Activated T-helper 9 cell treated with anti-CD3 and anti-CD28 coated beads, Interleukin-2, amount 50 U/mL, for 16 hours (primary cell): ENCODE data around the gene MYO1C.
"Not testable (repeated sequence)": the region's sequence is repeated elsewhere in the genome, so short reads cannot be mapped to it uniquely, and the experiment has no call there.

Source experiments
- DNase-seq: peaks from one replicate; pipeline ENCODE4 v3.0.0-alpha.2; 2020; ENCODE audit warnings: low read depth

MYO1C gene

GRCh38 chr17:1509290-1509881, 16.9 kb upstream of the MYO1C start:
- DNase-seq = no peak

DNA sequence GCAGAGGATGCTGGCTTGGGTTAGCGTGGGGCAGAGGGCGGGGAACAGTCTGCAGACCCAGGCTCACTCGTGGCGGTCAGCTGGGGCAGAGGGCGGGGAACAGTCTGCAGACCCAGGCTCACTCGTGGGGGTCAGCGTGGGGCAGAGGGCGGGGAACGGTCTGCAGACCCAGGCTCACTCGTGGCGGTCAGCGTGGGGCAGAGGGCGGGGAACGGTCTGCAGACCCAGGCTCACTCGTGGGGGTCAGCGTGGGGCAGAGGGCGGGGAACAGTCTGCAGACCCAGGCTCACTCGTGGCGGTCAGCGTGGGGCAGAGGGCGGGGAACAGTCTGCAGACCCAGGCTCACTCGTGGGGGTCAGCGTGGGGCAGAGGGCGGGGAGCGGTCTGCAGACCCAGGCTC, 16.2 kb upstream of the MYO1C start:
- not testable (repeated sequence) for DNase-seq

DNA sequence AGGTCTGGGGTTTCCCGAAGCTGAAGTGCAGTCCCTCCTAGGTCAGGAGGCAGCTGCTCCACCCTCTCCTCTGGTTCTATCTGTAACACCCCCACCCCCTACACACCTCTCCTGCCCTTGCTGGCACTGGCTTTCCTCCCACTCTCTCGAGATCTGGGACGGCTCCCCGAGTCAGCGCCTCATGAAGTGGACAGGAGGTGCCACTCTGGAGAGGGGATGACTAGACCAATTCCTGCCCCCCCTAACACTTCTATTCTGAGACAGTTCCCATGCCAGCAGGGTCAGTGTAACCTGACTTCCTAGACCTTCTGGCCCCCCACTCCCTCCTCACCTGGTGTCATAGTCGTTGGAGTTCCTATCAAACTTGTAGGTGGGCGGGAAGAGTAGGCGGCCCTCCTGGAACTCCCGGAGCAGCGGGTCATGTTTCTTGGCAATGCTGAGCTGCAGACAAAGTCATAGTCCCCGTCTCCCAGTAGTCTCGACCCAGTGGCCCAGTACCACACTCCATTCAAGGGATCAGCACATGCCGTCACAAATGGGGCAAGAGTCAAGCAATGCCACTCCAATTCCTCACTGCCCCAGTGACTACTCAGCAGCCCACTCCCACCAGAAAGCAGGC, 14.3 kb upstream of the MYO1C start:
- DNase-seq = no peak

GRCh38 chr17:1505586-1505985, 13.1 kb upstream of the MYO1C start:
- DNase-seq = no peak

DNA sequence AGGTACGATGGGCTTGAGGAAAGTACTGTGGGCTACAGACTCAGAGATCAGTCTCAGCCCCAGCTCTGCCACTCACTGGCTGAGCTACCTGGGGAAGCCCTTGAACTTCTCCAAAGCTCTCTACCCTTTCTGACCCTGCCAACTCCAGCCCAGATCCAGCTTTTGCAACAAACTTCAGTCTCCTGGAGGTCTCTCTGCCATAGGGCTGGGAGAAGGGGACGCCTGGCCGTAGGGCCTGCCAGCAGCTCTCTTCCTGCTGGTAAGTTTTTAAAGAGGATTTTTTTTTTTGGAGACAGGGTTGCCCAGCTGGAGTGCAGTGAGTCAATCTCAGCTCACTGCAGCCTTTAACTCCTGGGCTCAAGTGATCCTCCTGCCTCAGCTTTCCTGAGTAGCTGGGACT, 12.4 kb upstream of the MYO1C start:
- no peak for DNase-seq

- no peak for DNase-seq
Observed at GRCh38 chr17:1503699-1504098, 11.2 kb upstream of the MYO1C start.

DNA sequence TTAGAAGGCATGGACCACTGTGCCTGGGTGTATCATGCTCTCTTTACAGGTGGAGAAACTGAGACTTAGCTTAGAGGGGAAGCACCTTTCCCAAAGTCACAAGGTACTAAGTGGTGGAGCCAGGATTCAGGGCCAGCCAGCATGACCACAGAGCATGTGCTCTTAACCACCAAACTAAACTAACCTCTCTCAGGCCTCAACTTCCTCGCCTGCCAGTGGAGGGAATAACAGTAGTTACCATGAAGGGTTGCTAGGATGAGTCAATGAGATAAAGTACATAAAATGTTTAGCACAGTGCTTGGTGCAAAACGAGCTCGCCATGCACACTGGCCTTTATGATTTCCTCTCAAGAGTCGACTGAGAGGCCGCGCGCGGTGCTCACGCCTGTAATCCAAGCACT, 6.4 kb upstream of the MYO1C start:
- no peak for DNase-seq

- no peak for DNase-seq
Observed at GRCh38 chr17:1498233-1498632, 5.7 kb upstream of the MYO1C start.

- DNase-seq = no peak
Observed at GRCh38 chr17:1497831-1498230, 5.3 kb upstream of the MYO1C start.

DNA sequence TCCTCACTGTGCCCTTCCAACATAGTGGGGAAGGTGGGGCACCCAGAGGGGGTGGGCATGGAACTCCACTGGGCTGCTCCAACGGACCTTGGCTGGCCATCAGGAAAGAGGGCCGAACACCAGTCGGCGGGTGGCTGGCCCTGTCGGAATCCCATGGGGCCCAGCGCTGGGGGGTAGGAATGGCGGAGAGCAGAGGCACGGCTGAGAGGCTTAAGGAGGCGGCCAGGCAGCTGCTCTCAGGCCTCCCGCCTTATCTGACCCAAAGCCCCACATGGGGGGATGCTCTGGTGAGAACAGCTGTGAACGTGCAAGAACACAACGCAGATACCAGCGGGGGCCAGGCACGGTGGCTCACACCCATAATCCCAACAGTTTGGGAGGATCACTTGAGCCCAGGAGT, 4.4 kb upstream of the MYO1C start:
- no peak for DNase-seq

DNA sequence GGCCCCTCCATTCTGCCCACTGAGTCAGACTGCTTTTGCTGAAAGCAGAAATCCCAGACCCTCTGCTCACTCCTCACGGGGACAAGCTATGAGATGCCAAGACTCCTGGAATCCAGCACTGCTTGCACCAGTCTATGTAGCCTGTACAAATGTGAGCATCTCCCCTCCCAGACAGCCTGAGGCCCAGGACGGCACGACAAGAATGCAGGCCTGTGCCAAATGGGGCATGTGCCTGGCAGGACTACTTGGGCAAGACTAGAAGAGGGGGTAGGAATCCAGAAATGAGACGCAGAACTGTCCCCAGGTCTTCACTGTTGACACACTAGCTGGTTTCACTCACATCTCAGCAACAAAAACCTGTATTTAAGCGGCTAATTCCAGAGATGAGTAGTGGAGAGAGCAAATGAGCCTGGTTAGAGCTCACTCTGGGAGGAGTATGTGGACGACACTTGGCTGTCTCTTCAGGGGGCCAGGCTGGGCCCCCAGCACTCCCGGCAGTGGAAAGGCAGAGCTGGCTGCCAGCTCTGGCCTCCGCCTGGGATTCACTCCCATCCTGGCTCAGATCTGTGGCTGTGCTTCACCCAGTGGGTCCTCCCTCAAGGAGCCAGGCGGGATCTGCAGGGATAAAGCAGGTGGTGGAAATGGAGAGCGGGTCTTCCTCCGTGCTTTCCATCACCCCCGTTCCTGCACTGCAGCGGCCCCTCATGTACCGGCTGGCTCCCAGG, 2.9 kb upstream of the MYO1C start:
- DNase-seq = no peak

DNA sequence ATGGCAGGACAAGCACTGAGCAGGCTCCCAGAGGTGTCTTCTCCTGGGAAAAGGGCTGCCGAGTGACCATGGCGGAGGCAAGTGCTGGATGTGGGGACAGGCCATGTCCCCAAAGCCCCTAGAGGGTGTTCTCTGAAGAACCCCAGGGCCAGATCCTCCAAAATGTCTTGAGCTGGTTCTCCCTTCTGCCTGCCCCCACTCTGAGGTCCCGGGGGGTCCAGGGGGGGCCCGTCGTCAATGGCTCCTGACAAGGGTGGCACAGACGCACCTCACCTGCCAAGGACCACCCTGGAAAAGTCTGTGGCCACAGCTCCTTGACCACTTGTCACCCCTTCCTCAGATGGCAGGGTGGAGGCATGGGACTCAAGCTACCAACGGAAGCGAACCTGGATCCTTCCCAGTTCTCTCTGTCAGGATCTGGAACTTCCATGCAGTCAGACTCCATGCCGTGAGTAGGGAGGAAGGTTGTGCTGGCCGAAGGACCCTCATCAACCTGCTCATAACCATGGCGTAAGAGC, 2.3 kb upstream of the MYO1C start:
- no peak for DNase-seq

DNA sequence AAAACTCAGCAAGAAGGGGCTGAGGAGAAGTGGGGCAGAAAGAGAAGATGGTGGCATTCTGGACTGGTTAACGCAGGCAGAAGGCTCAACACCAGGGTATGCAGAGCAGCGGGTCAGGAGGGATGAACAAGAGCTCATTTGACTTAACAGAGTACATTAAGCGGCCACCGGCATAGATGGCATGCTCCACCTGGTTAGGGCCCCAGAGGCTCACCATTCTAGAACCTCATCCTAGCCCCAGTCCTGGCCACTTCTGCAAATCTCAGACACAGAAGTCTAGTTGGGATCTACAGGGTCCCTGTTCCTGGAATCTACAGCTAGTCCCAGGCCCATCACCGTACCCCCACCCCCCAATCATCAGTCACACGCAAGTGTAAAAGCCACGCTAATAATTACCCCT, 1.7 kb upstream of the MYO1C start:
- no peak for DNase-seq

DNA sequence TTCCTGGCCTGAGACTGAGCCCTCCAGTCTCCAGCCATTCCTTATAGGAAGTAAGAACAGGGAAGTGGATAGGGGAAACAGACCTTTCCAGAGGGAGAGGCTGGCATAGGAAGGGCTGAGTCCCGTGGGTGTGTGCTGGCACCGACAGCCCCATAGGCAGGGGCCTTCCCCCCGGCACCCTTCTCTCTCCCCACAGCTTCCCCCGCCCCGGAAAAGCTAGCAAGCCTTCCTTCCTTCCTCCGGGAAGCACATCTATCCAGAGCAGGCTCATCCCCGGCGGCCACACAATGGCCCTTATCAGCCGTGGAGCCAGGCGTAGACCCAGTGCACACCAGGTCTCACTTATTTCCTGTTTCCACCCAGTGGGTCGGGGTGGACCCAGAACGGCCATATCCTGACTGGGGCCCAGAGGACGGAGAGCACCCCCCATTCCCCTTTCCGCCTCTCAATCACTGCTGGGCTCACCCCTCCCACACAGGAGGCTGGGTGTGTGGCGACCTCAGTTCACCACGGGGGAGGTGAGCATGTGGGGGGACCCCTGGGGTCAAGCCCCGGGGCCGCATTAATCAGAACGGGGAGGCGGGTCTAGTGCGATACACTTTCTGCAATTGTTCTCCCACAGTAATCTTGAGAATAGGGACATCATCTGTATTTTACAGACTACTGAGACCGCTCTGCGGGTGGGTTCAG, 950 bp upstream of the MYO1C start:
- DNase-seq = no peak

GRCh38 chr17:1491443-1492248, 840 bp downstream of the MYO1C start:
- peak; percentile 26 for DNase-seq

DNA sequence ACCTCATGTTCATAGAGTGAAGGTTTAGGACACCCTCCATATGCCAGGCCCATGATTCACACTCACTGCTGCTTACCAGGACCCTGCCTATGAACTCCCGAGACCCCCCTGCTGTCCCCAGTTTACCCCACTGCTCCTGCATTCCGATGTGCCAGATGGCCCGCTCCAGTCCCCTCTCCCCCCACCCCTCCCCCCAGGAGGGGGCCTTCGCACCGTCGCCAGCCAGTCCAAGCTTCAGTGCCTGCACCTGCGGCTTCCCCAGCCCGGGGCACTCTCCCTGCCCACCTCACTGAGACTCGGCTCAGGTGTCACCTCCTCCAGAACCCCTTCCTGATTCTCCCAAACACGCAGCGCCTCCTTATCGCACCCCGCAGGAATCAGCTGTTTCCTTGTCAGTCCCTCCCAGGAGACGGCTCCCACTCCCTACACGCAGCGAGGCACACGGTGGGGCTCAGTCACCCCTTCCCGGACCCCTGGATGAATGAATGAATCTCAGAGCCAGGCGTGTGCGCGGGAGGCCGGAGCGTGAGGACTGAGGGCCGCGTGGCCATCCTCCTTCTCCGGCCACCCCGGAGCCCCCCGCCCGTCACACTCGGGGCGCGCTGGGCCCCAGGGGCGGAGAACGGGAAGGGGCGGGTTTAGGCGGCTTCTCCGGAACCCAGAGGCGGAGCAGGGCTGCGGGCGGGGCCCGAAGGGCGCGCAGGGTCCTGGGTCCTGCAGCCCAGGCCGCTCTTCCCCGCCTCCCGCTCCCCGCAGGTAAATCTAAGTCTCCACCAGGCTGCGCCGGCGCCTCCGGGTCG, 1.6 kb downstream of the MYO1C start:
- peak; percentile 53 for DNase-seq

DNA sequence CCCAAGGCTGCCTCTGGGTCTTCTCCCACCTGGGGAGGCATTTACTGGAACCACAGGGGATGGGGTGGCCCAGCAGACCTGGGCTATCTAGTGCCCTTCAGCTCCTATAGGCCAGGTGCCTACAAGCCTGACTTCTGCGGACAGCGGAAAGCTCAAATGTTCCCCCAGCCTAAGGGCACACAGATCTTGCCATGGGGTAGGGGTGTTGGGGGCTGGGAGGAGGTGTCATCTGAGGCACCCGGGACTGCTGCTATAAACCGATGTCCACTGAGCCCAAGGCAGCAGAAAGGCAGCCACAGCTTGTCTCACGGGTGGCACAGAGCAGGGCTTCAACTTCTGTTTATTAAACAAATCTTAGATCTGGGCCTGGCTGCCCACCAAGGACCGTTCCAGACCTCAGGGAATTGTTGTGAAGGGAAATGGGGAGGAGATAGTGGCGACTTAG, 3.6 kb downstream of the MYO1C start:
- no peak for DNase-seq

DNA sequence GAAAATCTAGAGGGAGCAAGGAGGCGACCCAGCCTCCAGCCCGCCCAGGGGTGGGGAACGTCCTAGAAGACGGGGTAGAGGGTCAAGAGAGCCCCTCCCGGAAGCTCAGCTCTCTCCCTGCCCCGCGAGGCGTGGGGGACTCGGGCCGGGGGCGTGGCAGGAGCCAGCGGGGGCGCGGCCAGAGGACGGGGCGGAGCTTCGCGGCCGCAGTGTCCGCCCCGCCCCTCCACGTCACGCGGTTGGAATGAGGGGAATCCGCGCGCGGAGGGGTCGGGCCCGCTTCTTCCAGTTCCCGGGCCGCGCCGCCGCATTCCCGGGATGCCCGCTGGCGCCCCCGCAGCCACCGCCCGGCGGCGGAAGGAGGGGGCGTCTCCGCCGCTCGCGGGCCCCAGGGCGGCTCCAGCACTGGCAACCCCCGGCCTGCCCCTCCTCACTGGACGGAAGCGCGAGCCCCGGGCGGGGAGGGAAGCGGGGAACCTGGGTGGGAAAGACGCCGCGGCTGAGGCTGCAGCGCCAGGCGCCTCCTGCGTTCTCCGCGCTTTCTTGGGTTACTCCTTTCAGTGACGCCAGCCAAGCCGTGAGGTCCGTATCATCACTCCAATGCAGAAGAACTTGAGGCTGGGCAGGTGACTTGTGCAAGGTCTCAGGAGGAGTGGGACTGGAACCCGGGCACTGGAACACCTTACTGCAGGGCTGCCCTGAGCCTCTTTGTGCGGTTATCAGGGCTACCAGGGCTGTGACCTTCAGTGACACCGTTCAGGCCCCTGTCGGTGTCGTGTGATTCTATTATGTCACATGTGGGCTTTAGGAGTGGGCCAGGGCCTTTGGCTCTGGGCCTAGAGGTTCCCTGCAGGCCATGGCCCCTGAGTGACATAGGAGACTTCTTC, 4.3 kb downstream of the MYO1C start:
- peak; percentile 64 for DNase-seq

DNA sequence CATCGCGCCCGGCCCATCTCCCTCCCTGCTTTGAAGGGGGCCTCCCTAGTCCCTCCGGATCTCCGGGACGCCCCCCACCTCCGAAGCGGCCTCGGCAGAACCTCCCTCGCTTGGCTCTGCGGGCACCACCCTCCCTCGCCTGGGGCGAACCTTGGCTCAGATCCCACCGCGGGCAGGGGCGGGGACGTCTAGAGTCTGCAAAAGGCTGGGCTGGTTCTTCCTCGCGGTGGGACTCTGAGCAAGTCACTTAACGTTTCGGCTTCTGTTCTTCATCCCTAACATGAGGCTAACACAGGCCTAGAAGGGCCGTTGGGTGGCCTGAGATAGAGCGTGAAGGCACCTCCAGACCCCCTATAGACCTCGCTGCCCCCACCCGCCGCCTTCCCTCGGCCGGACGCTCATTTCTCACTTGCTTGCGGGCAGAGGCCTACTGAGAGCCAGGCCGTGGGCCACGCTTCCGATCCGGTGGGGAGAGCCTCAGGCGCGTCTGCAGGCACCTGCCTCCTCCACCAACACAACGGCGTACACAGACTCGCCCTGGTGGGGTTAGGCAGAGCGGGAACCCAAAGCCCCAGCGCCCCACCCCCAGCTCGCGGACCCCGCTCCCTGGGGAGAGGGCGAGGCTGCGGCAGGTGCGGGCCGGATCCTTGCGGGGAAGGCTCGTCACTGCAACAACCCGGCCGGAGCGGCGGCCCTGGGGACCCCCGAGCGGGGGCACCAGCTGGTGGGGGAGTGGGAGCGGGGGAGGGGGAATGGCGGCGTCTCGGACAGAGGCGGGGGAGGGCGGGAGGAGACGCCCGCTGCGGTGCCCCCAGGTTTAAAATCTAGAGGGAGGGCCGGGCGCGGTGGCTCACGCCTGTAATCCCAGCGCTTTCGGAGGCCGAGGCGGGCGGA, 5.4 kb downstream of the MYO1C start:
- peak; percentile 68 for DNase-seq
